CD14-positive monocyte (primary cell): ENCODE data around the gene STXBP2. TPM values are rescaled to one million over a fixed set of nuclear protein-coding genes. Genes with fewer than 3 reads are reported as not detected.

ENCODE experiments used
- DNase-seq, 3 donors: peaks; one replicate each; pipeline ENCODE4 v3.0.0-alpha.2; 2011 to 2022
- H2AFZ ChIP-seq: 2 replicates; pipeline ENCODE4 v1.6.0; 2012; ENCODE audit warnings: mild to moderate bottlenecking, low read depth, low read length, inconsistent platforms; ENCODE audit not compliant: insufficient read depth, poor library complexity, severe bottlenecking
- H3K27ac ChIP-seq, 2 donors: 1 replicate in 1 of 2; 2 replicates in 1 of 2; pipeline ENCODE4 v1.5.1; 2012 to 2013; ENCODE audit warnings: low read length in 2 of 2, control low read depth in 1 of 2, inconsistent platforms in 1 of 2, low read depth in 1 of 2, mild to moderate bottlenecking in 1 of 2
- H3K27me3 ChIP-seq, 2 donors: one replicate each; pipeline versions ENCODE4 v1.6.0 to v1.6.1; 2011 to 2013; ENCODE audit warnings: low read length in 2 of 2; ENCODE audit not compliant: control insufficient read depth in 2 of 2, insufficient read depth in 2 of 2
- H3K36me3 ChIP-seq, 2 donors: replicated peaks in 1 of 2; 1 replicate in 1 of 2; 2 replicates in 1 of 2; pipeline versions ENCODE4 v1.5.1 to v1.6.1; 2012 to 2013; ENCODE audit warnings: low read length in 2 of 2, control low read depth in 1 of 2, inconsistent platforms in 1 of 2, mild to moderate bottlenecking in 1 of 2; ENCODE audit not compliant: insufficient read depth in 2 of 2, control insufficient read depth in 1 of 2
- H3K4me1 ChIP-seq, 2 donors: 1 replicate in 1 of 2; 2 replicates in 1 of 2; pipeline versions ENCODE4 v1.5.1 to v1.6.1; 2012 to 2013; ENCODE audit warnings: low read length in 2 of 2, control low read depth in 1 of 2, inconsistent platforms in 1 of 2, mild to moderate bottlenecking in 1 of 2, moderate library complexity in 1 of 2; ENCODE audit not compliant: insufficient read depth in 2 of 2, control insufficient read depth in 1 of 2
- H3K4me2 ChIP-seq: replicated peaks from 2 replicates; pipeline ENCODE3; 2012; ENCODE audit warnings: low read length, moderate library complexity, mild to moderate bottlenecking; ENCODE audit not compliant: poor library complexity, severe bottlenecking; ENCODE audit errors: extremely low read depth
- H3K4me3 ChIP-seq, 3 experiments: fragments of 200-600 bp in 1 of 3; sonication (generic) in 1 of 3; replicated peaks in 1 of 3; 1 replicate in 2 of 3; 2 replicates in 1 of 3; pipeline ENCODE4 v1.5.1; 2011 to 2013; ENCODE audit warnings: low read length in 3 of 3, mild to moderate bottlenecking in 3 of 3, control low read depth in 2 of 3, low read depth in 2 of 3, inconsistent platforms in 1 of 3, moderate library complexity in 1 of 3
- H3K79me2 ChIP-seq: 2 replicates; pipeline ENCODE4 v1.6.0; 2012; ENCODE audit warnings: mild to moderate bottlenecking, control low read depth, inconsistent platforms, low read length, moderate library complexity; ENCODE audit not compliant: insufficient read depth
- H3K9ac ChIP-seq: 2 replicates; pipeline ENCODE4 v1.6.0; 2017; ENCODE audit warnings: low read length, mild to moderate bottlenecking; ENCODE audit not compliant: insufficient read depth, poor library complexity, severe bottlenecking
- H3K9me3 ChIP-seq, 2 donors: replicated peaks in 1 of 2; 1 replicate in 1 of 2; 2 replicates in 1 of 2; pipeline versions ENCODE4 v1.5.1 to v1.6.1; 2012 to 2013; ENCODE audit warnings: low read length in 2 of 2, control low read depth in 1 of 2; ENCODE audit not compliant: control insufficient read depth in 1 of 2, insufficient read depth in 1 of 2
- H4K20me1 ChIP-seq: 2 replicates; pipeline ENCODE4 v1.6.0; 2012; ENCODE audit warnings: mild to moderate bottlenecking, low read length, control low read depth, moderate library complexity; ENCODE audit not compliant: insufficient read depth
- H3K27ac Mint-ChIP-seq, 7 donors: one replicate each; pipeline ENCODE4 v1.8.0; 2020; ENCODE audit warnings: mild to moderate bottlenecking in 7 of 7, mixed read lengths in 7 of 7, moderate library complexity in 6 of 7, inconsistent platforms in 2 of 7
- H3K27me3 Mint-ChIP-seq, 3 donors: one replicate each; pipeline ENCODE4 v1.8.0; 2021 to 2022; ENCODE audit warnings: low read depth in 3 of 3, mild to moderate bottlenecking in 3 of 3, mixed read lengths in 3 of 3, moderate library complexity in 3 of 3, inconsistent platforms in 1 of 3
- H3K36me3 Mint-ChIP-seq, 2 donors: one replicate each; pipeline ENCODE4 v1.8.0; 2020; ENCODE audit warnings: mixed read lengths in 2 of 2, inconsistent platforms in 1 of 2, mild to moderate bottlenecking in 1 of 2
- H3K4me1 Mint-ChIP-seq: one replicate; pipeline ENCODE4 v1.8.0; 2020; ENCODE audit warnings: mild to moderate bottlenecking, mixed read lengths
- H3K4me3 Mint-ChIP-seq, 2 donors: one replicate each; pipeline ENCODE4 v1.8.0; 2020; ENCODE audit warnings: mild to moderate bottlenecking in 2 of 2, mixed read lengths in 2 of 2, moderate library complexity in 1 of 2
- H3K9me3 Mint-ChIP-seq, 7 donors: one replicate each; pipeline ENCODE4 v1.8.0; 2020 to 2022; ENCODE audit warnings: mixed read lengths in 7 of 7, mild to moderate bottlenecking in 6 of 7, moderate library complexity in 6 of 7, inconsistent platforms in 2 of 7
- WGBS: methylation state at CpG from one replicate; pipeline ENCODE4 v1.1.5; 2013; ENCODE audit warnings: missing lambda C conversion rate; ENCODE audit not compliant: insufficient coverage; 5-methylcytosine and 5-hydroxymethylcytosine counted together
- intact Hi-C, 2 donors: fragments of 100-400 bp; cut with micrococcal nuclease; formaldehyde crosslinking; loops; one replicate each; pipeline versions ENCODE4 v1.15.0 to v1.15.1; 2023
- polyA plus RNA-seq, 3 donors: library from polyadenylated mRNA; depleted of rRNA in 1 of 3; unstranded in 2 of 3; stranded (reverse) in 1 of 3; fragments of 300-500 nt in 2 of 3; fragments of >200 nt in 1 of 3; fragmentation: Illumina TruSeq in 2 of 3; gene quantifications; 1 replicate in 2 of 3; 2 replicates in 1 of 3; pipeline ENCODE4 v1.2.3, GENCODE V29; 2012 to 2021
- TF ChIP-seq, protein P1 (sequence below): fragments of 200-600 bp; IDR thresholded peaks from one replicate; pipeline ENCODE4 v1.8.0; 2022; ENCODE audit warnings: antibody characterized with exemption, mild to moderate bottlenecking

STXBP2 gene
- polyA plus RNA-seq, 3 donors = 249 to 846 (median 327) TPM

DNA sequence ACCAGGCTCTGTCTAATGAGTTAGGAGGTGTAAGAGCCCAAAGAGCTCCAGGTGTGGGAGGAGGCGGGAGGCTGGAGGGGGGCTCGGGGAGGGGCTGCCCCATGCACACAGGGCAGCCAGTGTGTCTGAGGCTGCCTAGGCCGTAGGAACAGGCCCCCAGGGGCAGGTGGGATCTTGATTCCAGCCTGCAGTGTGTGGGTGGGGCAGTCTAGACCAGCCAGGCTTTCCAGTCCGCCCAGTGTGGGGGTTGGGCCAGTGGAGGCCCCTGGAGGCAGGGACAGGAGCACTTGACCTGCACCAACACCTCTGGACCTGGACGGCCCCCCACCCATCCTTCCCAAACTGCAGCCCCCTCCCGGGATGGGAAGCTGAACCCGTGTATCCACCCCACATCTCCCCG is 46.7 kb upstream of the STXBP2 start:
- WGBS = 78% methylated on average over 6 of the region's 8 CpGs
- H3K36me3 ChIP-seq = no peaks in the 10 kb centered on the region
- H3K79me2 ChIP-seq = no peaks in the 10 kb centered on the region
- no peak overlapping the region for H2AFZ ChIP-seq
- Mint-ChIP-seq H3K9me3 (peaks cover 0 to 8% (median 0%) of the 10 kb centered on the region in 7 donors), H3K4me3 (no peak overlapping the region), H3K36me3 (peaks cover 0 to 2% of the 10 kb centered on the region in 2 donors), H3K27ac (no peak overlapping the region), H3K27me3 (peaks cover 26 to 46% (median 45%) of the 10 kb centered on the region in 3 donors), H3K4me1 (peaks cover 2% of the 10 kb centered on the region)
- H3K9me3 ChIP-seq = peaks cover 0 to 4% of the 10 kb centered on the region in 2 donors
- H3K4me3 ChIP-seq = no peak overlapping the region
- intact Hi-C loops = no loop called here
- H3K4me2 ChIP-seq = no peak overlapping the region
- no peak for DNase-seq
- H3K9ac ChIP-seq = no peak overlapping the region
- no peaks in the 10 kb centered on the region for H4K20me1 ChIP-seq
- H3K4me1 ChIP-seq = peaks cover 0 to 4% of the 10 kb centered on the region in 2 donors
- peaks cover 10 to 22% of the 10 kb centered on the region in 2 donors for H3K27me3 ChIP-seq
- TF ChIP-seq, protein P1, sequence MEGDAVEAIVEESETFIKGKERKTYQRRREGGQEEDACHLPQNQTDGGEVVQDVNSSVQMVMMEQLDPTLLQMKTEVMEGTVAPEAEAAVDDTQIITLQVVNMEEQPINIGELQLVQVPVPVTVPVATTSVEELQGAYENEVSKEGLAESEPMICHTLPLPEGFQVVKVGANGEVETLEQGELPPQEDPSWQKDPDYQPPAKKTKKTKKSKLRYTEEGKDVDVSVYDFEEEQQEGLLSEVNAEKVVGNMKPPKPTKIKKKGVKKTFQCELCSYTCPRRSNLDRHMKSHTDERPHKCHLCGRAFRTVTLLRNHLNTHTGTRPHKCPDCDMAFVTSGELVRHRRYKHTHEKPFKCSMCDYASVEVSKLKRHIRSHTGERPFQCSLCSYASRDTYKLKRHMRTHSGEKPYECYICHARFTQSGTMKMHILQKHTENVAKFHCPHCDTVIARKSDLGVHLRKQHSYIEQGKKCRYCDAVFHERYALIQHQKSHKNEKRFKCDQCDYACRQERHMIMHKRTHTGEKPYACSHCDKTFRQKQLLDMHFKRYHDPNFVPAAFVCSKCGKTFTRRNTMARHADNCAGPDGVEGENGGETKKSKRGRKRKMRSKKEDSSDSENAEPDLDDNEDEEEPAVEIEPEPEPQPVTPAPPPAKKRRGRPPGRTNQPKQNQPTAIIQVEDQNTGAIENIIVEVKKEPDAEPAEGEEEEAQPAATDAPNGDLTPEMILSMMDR = no peak
- no peak overlapping the region for H3K27ac ChIP-seq

DNA sequence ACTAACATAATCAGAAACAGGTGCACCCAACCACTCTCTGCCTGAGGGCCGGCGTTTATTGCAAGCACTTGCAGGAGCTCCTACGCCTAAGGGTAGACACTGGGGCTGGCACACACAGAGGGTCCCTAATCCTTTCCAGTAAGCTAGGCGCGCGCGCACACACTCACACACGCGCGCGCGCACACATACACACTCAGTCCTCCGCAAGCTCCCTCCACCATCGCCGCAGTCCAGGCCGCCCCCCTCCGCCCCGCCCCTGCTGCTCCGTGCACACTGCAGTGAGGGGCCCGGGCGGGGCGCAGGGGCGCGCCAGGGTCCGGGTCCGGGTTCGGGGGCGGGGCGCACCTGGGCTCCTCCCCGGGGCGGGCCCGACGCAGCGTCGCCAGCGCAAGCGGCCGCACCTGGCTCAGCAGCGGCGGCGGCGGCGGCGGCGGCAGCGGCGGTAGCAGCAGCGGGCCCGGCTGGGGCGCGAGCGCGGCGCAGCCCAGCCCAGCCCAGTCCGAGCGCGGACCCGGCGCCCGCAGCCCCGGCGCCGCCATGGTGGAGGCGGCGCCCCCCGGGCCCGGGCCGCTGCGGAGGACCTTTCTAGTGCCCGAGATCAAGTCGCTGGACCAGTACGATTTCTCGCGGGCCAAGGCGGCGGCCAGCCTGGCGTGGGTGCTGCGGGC is 41.3 kb upstream of the STXBP2 start, which contains the start of gene CAMSAP3:
Gene CAMSAP3, plus strand, starts transcription at position 398 of the 668 bp plus-strand sequence. Its CDS starts 140 bp downstream, at position 538.
- Histone ChIP-seq H3K27me3 (peaks cover 33 to 51% of the 10 kb centered on the region in 2 donors), H3K4me2 (peak within 1 kb of the TSS; percentile 66), H3K9ac (no peak within 1 kb of the TSS), H3K9me3 (peaks cover 0 to 15% of the 10 kb centered on the region in 2 donors), H3K4me3 (peak within 1 kb of the TSS in 1 of 3 experiments; percentile 60), H3K27ac (no peak within 1 kb of the TSS), H3K36me3 (no peaks in the 10 kb centered on the region), H4K20me1 (no peaks in the 10 kb centered on the region), H3K4me1 (peaks cover 4 to 6% of the 10 kb centered on the region in 2 donors), H2AFZ (no peak within 1 kb of the TSS), H3K79me2 (no peaks in the 10 kb centered on the region)
- no peak for DNase-seq
- WGBS = under 1% methylated on average over 69 of the region's 78 CpGs
- H3K4me1 Mint-ChIP-seq = peaks cover 6% of the 10 kb centered on the region
- peak within 1 kb of the TSS in 1 of 7 donors; percentile 9 for H3K27ac Mint-ChIP-seq
- peak within 1 kb of the TSS; percentile 71 to 82 for H3K4me3 Mint-ChIP-seq
- H3K36me3 Mint-ChIP-seq = peaks cover 0 to 2% of the 10 kb centered on the region in 2 donors
- H3K27me3 Mint-ChIP-seq = peaks cover 54 to 66% (median 63%) of the 10 kb centered on the region in 3 donors
- intact Hi-C loops = no loop called here
- H3K9me3 Mint-ChIP-seq = peaks cover 0 to 20% (median 2%) of the 10 kb centered on the region in 7 donors
- TF ChIP-seq, protein P1 = no peak
